Measurements from ENCODE around the gene TVP23C.
A peak's percentile ranks its signal among the peaks of the same experiment; 100 is the strongest.

TVP23C gene

DNA sequence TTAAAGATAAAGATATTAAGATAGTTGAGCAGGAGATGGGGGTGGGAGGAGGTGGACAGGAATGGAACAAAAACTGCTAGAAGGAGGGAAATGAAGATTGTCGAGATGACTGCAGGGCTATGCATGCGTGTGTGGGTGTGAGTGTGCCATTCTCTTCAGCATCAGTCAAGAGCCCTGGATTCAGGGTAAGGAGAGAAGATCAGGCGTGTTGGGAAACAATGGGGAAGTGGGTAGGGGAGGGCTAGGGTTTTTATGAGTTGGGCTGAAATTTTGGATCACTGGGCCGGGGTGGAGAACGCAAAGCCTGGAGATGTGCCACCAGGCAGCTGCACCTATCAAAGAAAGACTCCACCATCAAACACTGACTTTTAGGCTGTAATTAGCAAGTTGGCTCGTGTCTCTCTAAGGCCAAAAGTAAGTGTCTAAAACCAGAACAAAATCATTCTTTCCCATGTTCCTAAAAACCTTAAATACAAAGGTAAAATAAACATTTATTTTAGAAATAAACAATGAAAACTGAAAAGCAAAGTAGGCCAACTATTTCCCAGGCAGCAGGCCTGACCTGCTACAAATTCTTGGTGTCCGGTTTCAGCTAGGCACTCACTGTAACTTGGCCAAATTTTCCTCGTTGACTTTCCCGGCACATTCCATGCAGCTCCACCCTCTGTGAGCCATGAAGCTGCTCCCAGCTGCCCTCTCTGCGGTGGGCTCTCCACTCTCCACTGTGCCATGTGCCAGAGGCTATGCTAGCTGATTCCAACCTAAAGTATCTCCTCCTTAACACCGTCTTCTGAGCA, 100.1 kb downstream of the TVP23C start:
- TF ChIP-seq CTCF (IDR thresholded peaks at IDR 0.05; ENCODE audit: low read depth, low read length), result no peak
- DNase-seq (ENCODE audit: extremely low read depth, low read depth), result peak; percentile 72

GRCh38 chr17:15457723-15458094, 105.6 kb downstream of the TVP23C start:
- no peak for DNase-seq (ENCODE audit: extremely low read depth, low read depth)
- no peak for TF ChIP-seq CTCF (IDR thresholded peaks at IDR 0.05; ENCODE audit: low read depth, low read length)

- TF ChIP-seq CTCF (IDR thresholded peaks at IDR 0.05; ENCODE audit: low read depth, low read length), result peak; percentile 67
- peak; percentile 90 for DNase-seq (ENCODE audit: extremely low read depth, low read depth)
Observed at GRCh38 chr17:15456972-15457722, 106.1 kb downstream of the TVP23C start.

GRCh38 chr17:15456496-15456895, 106.8 kb downstream of the TVP23C start:
- DNase-seq (ENCODE audit: extremely low read depth, low read depth), result no peak
- no peak for TF ChIP-seq CTCF (IDR thresholded peaks at IDR 0.05; ENCODE audit: low read depth, low read length)

DNA sequence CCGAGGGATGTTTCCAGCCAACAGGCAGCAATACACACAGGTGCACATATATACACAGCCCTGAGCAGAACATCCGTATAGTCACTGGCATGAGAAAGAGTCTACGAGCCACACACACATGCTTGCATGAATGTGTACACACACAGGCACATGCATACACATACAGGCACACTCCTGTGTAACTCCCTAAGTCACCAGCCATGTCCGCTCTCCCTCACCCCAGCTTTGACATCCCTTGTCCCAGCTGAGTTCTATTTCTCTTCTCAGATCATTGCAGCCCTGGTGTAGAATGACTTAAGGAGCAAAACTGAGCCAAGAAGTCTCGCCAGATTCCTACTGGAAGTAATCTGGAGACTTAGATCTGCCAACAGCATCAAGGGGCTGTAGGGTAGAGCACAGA, 108.9 kb downstream of the TVP23C start:
- no peak for DNase-seq (ENCODE audit: extremely low read depth, low read depth)

GRCh38 chr17:15453782-15454181, 109.5 kb downstream of the TVP23C start:
- DNase-seq (ENCODE audit: extremely low read depth, low read depth), result no peak
- TF ChIP-seq CTCF (IDR thresholded peaks at IDR 0.05; ENCODE audit: low read depth, low read length), result no peak

More for the DNA sequence above, 108.9 kb downstream of the TVP23C start:
- no peak for TF ChIP-seq CTCF (IDR thresholded peaks at IDR 0.05; ENCODE audit: low read depth, low read length)

DNA sequence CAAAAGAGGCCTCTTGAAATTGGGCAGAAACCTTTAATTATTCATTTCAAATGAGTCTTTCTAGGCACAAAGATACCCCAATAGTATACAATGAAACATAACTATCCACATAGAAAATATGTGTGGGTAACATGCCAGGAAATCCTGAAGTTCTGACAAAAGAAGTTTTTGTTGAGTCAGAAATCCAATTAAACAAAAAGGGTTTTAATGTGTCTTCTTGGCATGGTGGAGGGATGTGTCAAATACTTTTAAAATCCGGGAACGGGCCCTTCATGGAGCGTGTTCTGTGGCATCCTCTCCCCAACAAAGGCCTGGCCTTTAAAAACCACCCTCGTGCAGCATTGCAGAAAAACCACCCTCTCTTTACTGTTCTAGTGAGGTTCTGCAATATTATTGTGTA, 110.0 kb downstream of the TVP23C start:
- no peak for TF ChIP-seq CTCF (IDR thresholded peaks at IDR 0.05; ENCODE audit: low read depth, low read length)
- no peak for DNase-seq (ENCODE audit: extremely low read depth, low read depth)
